ENCODE results near the gene COLEC12. TPM values are rescaled to one million over a fixed set of nuclear protein-coding genes. Genes with fewer than 3 reads are reported as not detected.

The COLEC12 gene
- total RNA-seq, 1 donor from 2014 or later = 157 TPM

DNA sequence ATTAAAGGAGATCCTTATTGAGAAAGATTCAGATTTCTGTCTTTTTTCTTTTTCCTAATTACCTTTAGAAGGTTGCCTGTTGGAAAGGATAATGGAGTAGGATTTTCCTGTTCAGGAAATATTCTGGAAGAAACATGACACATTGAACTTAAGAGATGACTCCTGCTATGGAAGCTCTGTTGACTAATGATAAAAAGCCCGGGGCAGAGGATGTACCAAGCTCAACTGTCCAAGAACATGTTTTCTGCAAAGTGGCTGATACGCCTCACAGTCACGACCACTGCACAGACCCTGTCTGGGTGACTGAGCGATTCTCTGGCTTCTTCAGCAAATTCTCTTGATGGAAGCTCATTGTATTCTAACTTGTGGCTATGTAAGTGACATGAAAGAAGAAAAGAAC is 146.5 kb downstream of the COLEC12 start:
- DNase-seq (ENCODE audit: low spot score) = no peak
- H3K36me3 Mint-ChIP-seq (ENCODE audit: low read depth, unreplicated experiment) = peaks cover 59% of the 10 kb centered on the region
- H3K27ac Mint-ChIP-seq (ENCODE audit: unreplicated experiment) = no peak overlapping the region
- H3K27me3 Mint-ChIP-seq (ENCODE audit: unreplicated experiment) = peaks cover 11% of the 10 kb centered on the region
- no peak overlapping the region for H3K4me3 Mint-ChIP-seq (ENCODE audit: unreplicated experiment)
- peaks cover 15% of the 10 kb centered on the region for H3K4me1 Mint-ChIP-seq (ENCODE audit: unreplicated experiment)
- no peaks in the 10 kb centered on the region for H3K9me3 Mint-ChIP-seq (ENCODE audit: unreplicated experiment)
- TF ChIP-seq, protein P1, sequence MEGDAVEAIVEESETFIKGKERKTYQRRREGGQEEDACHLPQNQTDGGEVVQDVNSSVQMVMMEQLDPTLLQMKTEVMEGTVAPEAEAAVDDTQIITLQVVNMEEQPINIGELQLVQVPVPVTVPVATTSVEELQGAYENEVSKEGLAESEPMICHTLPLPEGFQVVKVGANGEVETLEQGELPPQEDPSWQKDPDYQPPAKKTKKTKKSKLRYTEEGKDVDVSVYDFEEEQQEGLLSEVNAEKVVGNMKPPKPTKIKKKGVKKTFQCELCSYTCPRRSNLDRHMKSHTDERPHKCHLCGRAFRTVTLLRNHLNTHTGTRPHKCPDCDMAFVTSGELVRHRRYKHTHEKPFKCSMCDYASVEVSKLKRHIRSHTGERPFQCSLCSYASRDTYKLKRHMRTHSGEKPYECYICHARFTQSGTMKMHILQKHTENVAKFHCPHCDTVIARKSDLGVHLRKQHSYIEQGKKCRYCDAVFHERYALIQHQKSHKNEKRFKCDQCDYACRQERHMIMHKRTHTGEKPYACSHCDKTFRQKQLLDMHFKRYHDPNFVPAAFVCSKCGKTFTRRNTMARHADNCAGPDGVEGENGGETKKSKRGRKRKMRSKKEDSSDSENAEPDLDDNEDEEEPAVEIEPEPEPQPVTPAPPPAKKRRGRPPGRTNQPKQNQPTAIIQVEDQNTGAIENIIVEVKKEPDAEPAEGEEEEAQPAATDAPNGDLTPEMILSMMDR (IDR thresholded peaks at IDR 0.05; ENCODE audit: unreplicated experiment) = no peak

DNA sequence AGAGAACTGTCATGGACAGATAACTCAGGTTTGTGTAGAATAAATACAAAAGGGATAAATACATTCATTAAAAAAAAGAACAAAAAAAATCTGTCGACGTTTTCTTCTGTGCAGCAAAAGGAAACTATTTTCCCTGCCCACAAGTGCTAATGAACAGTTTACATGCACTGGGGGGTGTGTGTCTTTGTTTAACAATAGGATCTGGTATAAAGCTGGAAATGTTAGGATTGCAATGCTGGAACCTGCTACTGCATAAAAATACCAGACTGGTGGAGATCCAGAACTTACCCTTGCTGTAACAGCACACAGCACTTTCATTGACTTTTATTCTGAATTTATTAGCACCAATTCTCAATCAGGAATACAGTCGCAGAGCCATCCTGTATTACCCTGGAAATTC is 148.1 kb downstream of the COLEC12 start:
- Mint-ChIP-seq H3K27ac (ENCODE audit: unreplicated experiment) (no peak overlapping the region), H3K36me3 (ENCODE audit: low read depth, unreplicated experiment) (peaks cover 65% of the 10 kb centered on the region), H3K4me3 (ENCODE audit: unreplicated experiment) (no peak overlapping the region), H3K27me3 (ENCODE audit: unreplicated experiment) (peaks cover 11% of the 10 kb centered on the region), H3K4me1 (ENCODE audit: unreplicated experiment) (peaks cover 15% of the 10 kb centered on the region), H3K9me3 (ENCODE audit: unreplicated experiment) (no peaks in the 10 kb centered on the region)
- no peak for DNase-seq (ENCODE audit: low spot score)
- TF ChIP-seq, protein P1 (IDR thresholded peaks at IDR 0.05; ENCODE audit: unreplicated experiment) = no peak

DNA sequence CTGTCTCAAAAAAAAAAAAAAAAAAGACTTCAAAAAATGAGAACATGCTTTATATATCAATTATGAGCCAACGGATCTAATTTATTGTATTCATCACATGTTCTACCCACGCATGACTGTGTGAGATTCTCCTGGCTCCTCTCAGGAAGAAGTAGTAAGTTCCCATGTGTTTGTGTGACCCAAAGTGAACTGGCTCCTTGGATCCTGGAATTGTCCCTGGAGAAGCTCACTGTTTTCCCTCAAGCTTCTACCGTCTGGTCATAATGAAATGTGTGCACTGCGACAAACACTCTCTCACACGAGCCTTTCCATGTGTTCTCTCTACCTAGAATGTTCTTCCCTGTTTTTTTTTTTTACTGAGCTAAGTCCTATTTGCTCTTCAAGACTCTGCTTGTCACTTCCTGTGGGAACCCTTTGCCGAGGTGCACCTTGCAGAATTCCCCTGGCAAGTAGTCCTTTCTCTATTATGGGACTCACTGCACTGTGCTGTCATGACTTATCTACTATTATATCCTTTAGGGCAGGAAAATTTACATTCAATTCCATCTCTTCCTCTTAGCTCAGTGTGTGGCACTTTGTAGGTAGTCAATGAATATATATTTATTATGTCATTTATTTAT is 149.4 kb downstream of the COLEC12 start:
- peaks cover 11% of the 10 kb centered on the region for H3K27me3 Mint-ChIP-seq (ENCODE audit: unreplicated experiment)
- TF ChIP-seq, protein P1 (IDR thresholded peaks at IDR 0.05; ENCODE audit: unreplicated experiment) = no peak

DNA sequence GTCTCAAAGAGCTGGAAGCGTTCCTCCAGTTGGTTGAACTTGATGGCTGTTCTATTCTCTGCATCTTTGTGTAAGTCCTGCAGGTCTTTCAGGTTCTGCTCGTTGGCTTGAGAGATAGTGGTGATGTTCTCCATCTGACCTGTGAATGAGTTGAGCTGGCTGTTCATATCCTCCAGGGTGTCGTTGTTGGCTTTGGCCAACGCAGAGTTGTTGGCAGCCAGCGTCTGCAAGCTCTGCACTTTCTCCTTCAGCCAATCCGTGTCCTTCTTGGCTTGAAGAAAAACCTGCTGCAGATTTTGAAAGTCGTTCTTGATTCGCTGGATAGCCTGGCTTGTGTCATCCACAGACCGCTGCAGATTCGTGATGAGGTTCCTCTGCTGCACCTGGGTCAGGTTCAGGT is 153.9 kb downstream of the COLEC12 start:
- H3K36me3 Mint-ChIP-seq (ENCODE audit: low read depth, unreplicated experiment) = peaks cover 71% of the 10 kb centered on the region
- no peaks in the 10 kb centered on the region for H3K9me3 Mint-ChIP-seq (ENCODE audit: unreplicated experiment)
- peaks cover 7% of the 10 kb centered on the region for H3K27me3 Mint-ChIP-seq (ENCODE audit: unreplicated experiment)
- no peak overlapping the region for H3K27ac Mint-ChIP-seq (ENCODE audit: unreplicated experiment)
- TF ChIP-seq, protein P1 (IDR thresholded peaks at IDR 0.05; ENCODE audit: unreplicated experiment) = no peak
- H3K4me1 Mint-ChIP-seq (ENCODE audit: unreplicated experiment) = peaks cover 15% of the 10 kb centered on the region
- H3K4me3 Mint-ChIP-seq (ENCODE audit: unreplicated experiment) = peak overlapping the region; percentile 26
- no peak for DNase-seq (ENCODE audit: low spot score)

More for the DNA sequence above, 149.4 kb downstream of the COLEC12 start:
- H3K4me1 Mint-ChIP-seq (ENCODE audit: unreplicated experiment) = peaks cover 15% of the 10 kb centered on the region
- no peak overlapping the region for H3K27ac Mint-ChIP-seq (ENCODE audit: unreplicated experiment)
- H3K36me3 Mint-ChIP-seq (ENCODE audit: low read depth, unreplicated experiment) = peaks cover 72% of the 10 kb centered on the region
- H3K9me3 Mint-ChIP-seq (ENCODE audit: unreplicated experiment) = no peaks in the 10 kb centered on the region
- H3K4me3 Mint-ChIP-seq (ENCODE audit: unreplicated experiment) = peak overlapping the region; percentile 26
- no peak for DNase-seq (ENCODE audit: low spot score)

DNA sequence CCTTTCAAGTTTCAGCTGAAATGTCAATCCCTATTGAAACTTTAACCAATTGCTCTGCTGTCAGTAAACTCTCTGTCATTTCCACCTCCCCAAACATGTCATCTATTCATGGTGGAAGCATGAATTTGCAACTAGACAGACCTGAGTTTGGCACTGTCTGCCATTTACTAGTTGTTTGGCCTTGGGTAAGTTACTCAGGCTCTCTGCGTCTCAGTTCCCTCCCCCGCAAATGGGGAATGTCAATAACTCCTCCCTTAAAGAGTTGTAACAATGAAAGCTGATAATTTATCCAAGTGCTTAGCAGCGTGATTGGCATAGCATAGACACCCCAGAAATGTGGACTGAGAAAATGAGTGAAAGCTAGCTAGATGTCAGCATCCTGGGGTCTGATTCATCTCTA is 159.4 kb downstream of the COLEC12 start:
- Mint-ChIP-seq H3K27ac (ENCODE audit: unreplicated experiment) (no peak overlapping the region), H3K9me3 (ENCODE audit: unreplicated experiment) (no peaks in the 10 kb centered on the region), H3K4me3 (ENCODE audit: unreplicated experiment) (no peak overlapping the region), H3K27me3 (ENCODE audit: unreplicated experiment) (peaks cover 7% of the 10 kb centered on the region), H3K36me3 (ENCODE audit: low read depth, unreplicated experiment) (peaks cover 53% of the 10 kb centered on the region), H3K4me1 (ENCODE audit: unreplicated experiment) (peaks cover 27% of the 10 kb centered on the region)
- TF ChIP-seq, protein P1 (IDR thresholded peaks at IDR 0.05; ENCODE audit: unreplicated experiment) = no peak
- no peak for DNase-seq (ENCODE audit: low spot score)

All from endothelial cell (in vitro differentiated cells).